DOHH2 (cell line): ENCODE data around the gene OR10G7.

ENCODE experiments used
- EZH2phosphoT487 ChIP-seq: fragments of 200-600 bp; sonication (generic); IDR thresholded peaks from 2 replicates; pipeline ENCODE4 v1.6.1; 2017; ENCODE audit warnings: borderline replicate concordance, mild to moderate bottlenecking, antibody characterized with exemption, low read length, moderate library complexity, mixed read lengths
- TF ChIP-seq, protein P1 (sequence below): fragments of 200-600 bp; sonication (generic); IDR thresholded peaks from one replicate; pipeline ENCODE4 v1.5.1; 2014; ENCODE audit warnings: antibody characterized with exemption, mild to moderate bottlenecking, low read depth, low read length; ENCODE audit not compliant: poor library complexity, severe bottlenecking

DNA sequence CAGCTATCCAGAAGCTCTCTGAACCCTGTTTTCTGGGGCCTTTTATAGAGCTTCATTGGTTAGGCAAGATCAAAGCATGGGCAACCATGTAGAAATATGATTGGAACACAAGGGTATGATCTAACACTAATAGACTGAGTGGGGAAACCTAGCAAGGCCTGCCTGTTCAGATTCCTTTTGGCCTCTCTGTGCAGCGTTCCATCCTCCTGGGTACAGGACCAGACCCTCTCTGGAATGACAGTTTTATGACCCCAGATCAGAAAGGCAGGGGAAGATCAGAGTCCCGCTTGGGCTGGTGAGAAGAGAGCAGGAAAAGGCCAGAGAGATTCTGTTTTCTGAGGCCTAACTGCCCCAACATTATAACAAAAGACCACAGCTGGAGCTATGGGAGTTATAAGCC, 37.5 kb upstream of the OR10G7 start:
- TF ChIP-seq, protein P1, sequence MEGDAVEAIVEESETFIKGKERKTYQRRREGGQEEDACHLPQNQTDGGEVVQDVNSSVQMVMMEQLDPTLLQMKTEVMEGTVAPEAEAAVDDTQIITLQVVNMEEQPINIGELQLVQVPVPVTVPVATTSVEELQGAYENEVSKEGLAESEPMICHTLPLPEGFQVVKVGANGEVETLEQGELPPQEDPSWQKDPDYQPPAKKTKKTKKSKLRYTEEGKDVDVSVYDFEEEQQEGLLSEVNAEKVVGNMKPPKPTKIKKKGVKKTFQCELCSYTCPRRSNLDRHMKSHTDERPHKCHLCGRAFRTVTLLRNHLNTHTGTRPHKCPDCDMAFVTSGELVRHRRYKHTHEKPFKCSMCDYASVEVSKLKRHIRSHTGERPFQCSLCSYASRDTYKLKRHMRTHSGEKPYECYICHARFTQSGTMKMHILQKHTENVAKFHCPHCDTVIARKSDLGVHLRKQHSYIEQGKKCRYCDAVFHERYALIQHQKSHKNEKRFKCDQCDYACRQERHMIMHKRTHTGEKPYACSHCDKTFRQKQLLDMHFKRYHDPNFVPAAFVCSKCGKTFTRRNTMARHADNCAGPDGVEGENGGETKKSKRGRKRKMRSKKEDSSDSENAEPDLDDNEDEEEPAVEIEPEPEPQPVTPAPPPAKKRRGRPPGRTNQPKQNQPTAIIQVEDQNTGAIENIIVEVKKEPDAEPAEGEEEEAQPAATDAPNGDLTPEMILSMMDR: no peak
- no peak for TF ChIP-seq EZH2phosphoT487
